T-helper 9 cell (primary cell): ENCODE measurements around the gene BCKDK.
"Not testable (repeated sequence)": the region's sequence is repeated elsewhere in the genome, so short reads cannot be mapped to it uniquely, and the experiment has no call there.

ENCODE experiments used
- DNase-seq: peaks from one replicate; pipeline ENCODE4 v3.0.0-alpha.2; 2020

Gene BCKDK

GRCh38 chr16:31100876-31101641 is 7.1 kb upstream of the BCKDK start:
- not testable (repeated sequence) for DNase-seq

GRCh38 chr16:31105677-31106213 is 2.4 kb upstream of the BCKDK start:
- peak; percentile 75 for DNase-seq

GRCh38 chr16:31106509-31107464 is 1.4 kb upstream of the BCKDK start:
- no peak for DNase-seq

GRCh38 chr16:31107465-31107867 is 720 bp upstream of the BCKDK start:
- DNase-seq = no peak

GRCh38 chr16:31108794-31109558 is 790 bp downstream of the BCKDK start:
- DNase-seq = no peak

- no peak for DNase-seq
Measured at GRCh38 chr16:31109622-31110021, 1.4 kb downstream of the BCKDK start.

- DNase-seq = no peak
Measured at GRCh38 chr16:31110106-31111034, 2.2 kb downstream of the BCKDK start.

- DNase-seq = no peak
Measured at GRCh38 chr16:31111881-31112466, 3.8 kb downstream of the BCKDK start.

GRCh38 chr16:31112711-31113110 is 4.5 kb downstream of the BCKDK start:
- DNase-seq = no peak

GRCh38 chr16:31113121-31114120 is 5.2 kb downstream of the BCKDK start:
- no peak for DNase-seq

GRCh38 chr16:31114468-31114867 is 6.3 kb downstream of the BCKDK start:
- no peak for DNase-seq

- peak; percentile 96 for DNase-seq
Measured at GRCh38 chr16:31117384-31118222, 9.4 kb downstream of the BCKDK start, which contains the start of gene KAT8. Gene KAT8, plus strand, starts transcription at chr16:31117664. Its CDS starts 18 bp downstream, at chr16:31117682.

- DNase-seq = no peak
Measured at GRCh38 chr16:31118223-31119155, 10.3 kb downstream of the BCKDK start.

- no peak for DNase-seq
Measured at GRCh38 chr16:31120129-31120528, 11.9 kb downstream of the BCKDK start.

GRCh38 chr16:31125844-31126243 is 17.7 kb downstream of the BCKDK start:
- DNase-seq = no peak

GRCh38 chr16:31127182-31127581 is 19.0 kb downstream of the BCKDK start:
- no peak for DNase-seq
